Measurements from ENCODE around the gene GRAP2. TPM values are rescaled to one million over a fixed set of nuclear protein-coding genes. Genes with fewer than 3 reads are reported as not detected.

GRAP2 gene
- total and polyA plus RNA-seq, 9 of the 15 experiments (the other 6 are each of a cell fraction or from before 2014, with no cell fraction given): 4.8 to 88.7 (median 60.4) TPM

DNA sequence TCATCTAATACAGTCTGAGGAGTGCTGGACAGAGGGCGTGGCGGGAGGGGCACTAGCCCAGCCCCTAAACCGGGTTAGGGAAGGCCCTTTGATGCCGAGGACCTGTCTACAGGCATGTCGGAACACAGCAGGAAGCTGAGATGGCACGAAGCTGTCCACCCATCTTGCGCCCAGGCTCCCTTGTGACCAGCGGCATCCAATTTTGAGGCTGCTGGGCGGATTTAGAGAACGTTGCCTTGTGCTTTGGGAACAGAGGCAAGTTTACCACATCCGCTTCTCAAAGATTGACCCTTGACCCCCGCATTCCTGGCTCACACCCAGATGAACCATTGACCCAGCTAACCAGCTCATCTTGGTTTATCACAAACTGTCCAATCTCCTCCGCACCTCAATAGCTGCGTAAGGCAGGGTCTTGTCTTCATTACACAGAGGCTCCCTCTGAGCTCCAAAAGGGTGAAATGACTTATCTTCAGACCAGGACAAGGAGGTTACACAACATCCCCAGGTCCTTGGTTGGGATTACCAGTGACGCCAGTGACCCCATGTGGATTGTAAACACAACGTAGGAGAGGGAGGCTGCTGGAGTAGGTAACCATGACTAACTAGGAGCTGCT, 98.4 kb downstream of the GRAP2 start (continued):
- TF ChIP-seq, protein P1, sequence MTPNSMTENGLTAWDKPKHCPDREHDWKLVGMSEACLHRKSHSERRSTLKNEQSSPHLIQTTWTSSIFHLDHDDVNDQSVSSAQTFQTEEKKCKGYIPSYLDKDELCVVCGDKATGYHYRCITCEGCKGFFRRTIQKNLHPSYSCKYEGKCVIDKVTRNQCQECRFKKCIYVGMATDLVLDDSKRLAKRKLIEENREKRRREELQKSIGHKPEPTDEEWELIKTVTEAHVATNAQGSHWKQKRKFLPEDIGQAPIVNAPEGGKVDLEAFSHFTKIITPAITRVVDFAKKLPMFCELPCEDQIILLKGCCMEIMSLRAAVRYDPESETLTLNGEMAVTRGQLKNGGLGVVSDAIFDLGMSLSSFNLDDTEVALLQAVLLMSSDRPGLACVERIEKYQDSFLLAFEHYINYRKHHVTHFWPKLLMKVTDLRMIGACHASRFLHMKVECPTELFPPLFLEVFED (CRISPR knock-in tag; conservative IDR thresholded peaks at IDR 0.05): no peak
- TF ChIP-seq, protein P2, sequence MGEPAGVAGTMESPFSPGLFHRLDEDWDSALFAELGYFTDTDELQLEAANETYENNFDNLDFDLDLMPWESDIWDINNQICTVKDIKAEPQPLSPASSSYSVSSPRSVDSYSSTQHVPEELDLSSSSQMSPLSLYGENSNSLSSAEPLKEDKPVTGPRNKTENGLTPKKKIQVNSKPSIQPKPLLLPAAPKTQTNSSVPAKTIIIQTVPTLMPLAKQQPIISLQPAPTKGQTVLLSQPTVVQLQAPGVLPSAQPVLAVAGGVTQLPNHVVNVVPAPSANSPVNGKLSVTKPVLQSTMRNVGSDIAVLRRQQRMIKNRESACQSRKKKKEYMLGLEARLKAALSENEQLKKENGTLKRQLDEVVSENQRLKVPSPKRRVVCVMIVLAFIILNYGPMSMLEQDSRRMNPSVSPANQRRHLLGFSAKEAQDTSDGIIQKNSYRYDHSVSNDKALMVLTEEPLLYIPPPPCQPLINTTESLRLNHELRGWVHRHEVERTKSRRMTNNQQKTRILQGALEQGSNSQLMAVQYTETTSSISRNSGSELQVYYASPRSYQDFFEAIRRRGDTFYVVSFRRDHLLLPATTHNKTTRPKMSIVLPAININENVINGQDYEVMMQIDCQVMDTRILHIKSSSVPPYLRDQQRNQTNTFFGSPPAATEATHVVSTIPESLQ (CRISPR knock-in tag; IDR thresholded peaks at IDR 0.05): 0 out of 2 replicates have a peak, but pooled peaks have one; percentile 42
- TF ChIP-seq E2F8 (IDR thresholded peaks at IDR 0.05; ENCODE audit: low read depth, partially characterized antibody): no peak
- TF ChIP-seq TEAD4 (IDR thresholded peaks at IDR 0.05; ENCODE audit: low read length): peak; percentile 90
- no peak for TF ChIP-seq TEAD4 (CRISPR knock-in tag; IDR thresholded peaks at IDR 0.05; ENCODE audit: borderline replicate concordance)
- TF ChIP-seq POLR2AphosphoS5 (IDR thresholded peaks at IDR 0.05; ENCODE audit: control insufficient read depth, insufficient read depth, low read depth, low read length): peak; percentile 60; the same call in 1 of the 2 replicates
- no peak for TF ChIP-seq MAZ (CRISPR knock-in tag; conservative IDR thresholded peaks at IDR 0.05 in 1 of 2, IDR thresholded peaks at IDR 0.05 in 1 of 2)
- peak; percentile 63; the same call in 1 of the 2 replicates for TF ChIP-seq ZEB2 (IDR thresholded peaks at IDR 0.05)
- TF ChIP-seq ZNF239 (CRISPR knock-in tag; IDR thresholded peaks at IDR 0.05): no peak
- TF ChIP-seq, protein P3, sequence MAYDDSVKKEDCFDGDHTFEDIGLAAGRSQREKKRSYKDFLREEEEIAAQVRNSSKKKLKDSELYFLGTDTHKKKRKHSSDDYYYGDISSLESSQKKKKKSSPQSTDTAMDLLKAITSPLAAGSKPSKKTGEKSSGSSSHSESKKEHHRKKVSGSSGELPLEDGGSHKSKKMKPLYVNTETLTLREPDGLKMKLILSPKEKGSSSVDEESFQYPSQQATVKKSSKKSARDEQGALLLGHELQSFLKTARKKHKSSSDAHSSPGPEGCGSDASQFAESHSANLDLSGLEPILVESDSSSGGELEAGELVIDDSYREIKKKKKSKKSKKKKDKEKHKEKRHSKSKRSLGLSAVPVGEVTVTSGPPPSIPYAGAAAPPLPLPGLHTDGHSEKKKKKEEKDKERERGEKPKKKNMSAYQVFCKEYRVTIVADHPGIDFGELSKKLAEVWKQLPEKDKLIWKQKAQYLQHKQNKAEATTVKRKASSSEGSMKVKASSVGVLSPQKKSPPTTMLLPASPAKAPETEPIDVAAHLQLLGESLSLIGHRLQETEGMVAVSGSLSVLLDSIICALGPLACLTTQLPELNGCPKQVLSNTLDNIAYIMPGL (CRISPR knock-in tag; IDR thresholded peaks at IDR 0.05): no peak
- TF ChIP-seq MEIS2 (IDR thresholded peaks at IDR 0.05; ENCODE audit: partially characterized antibody): peak; percentile 34
- TF ChIP-seq GATAD2B (IDR thresholded peaks at IDR 0.05; ENCODE audit: borderline replicate concordance): no peak
- no peak for TF ChIP-seq FOXK1 (CRISPR knock-in tag; IDR thresholded peaks at IDR 0.05; ENCODE audit: borderline replicate concordance)
- TF ChIP-seq, protein P4, sequence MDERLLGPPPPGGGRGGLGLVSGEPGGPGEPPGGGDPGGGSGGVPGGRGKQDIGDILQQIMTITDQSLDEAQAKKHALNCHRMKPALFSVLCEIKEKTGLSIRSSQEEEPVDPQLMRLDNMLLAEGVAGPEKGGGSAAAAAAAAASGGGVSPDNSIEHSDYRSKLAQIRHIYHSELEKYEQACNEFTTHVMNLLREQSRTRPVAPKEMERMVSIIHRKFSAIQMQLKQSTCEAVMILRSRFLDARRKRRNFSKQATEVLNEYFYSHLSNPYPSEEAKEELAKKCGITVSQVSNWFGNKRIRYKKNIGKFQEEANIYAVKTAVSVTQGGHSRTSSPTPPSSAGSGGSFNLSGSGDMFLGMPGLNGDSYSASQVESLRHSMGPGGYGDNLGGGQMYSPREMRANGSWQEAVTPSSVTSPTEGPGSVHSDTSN (CRISPR knock-in tag; IDR thresholded peaks at IDR 0.05; ENCODE audit: low read depth): no peak
- TF ChIP-seq, protein P4 (tag; conservative IDR thresholded peaks at IDR 0.05; ENCODE audit: low read depth): no peak
- no peak for TF ChIP-seq ETV6 (IDR thresholded peaks at IDR 0.05; ENCODE audit: borderline replicate concordance in 1 of 2, low read depth in 2 of 2, low read length in 1 of 2)
- no peak for TF ChIP-seq ETV6 (CRISPR knock-in tag; IDR thresholded peaks at IDR 0.05; ENCODE audit: borderline replicate concordance)

Data from K562 (cell line).